Measurements from ENCODE around the gene PTPN7.

The PTPN7 gene

GRCh38 chr1:202105571-202106339 lies 54.6 kb downstream of the PTPN7 start:
- no peak for DNase-seq

GRCh38 chr1:202104073-202104472 lies 56.3 kb downstream of the PTPN7 start:
- no peak for DNase-seq

DNA sequence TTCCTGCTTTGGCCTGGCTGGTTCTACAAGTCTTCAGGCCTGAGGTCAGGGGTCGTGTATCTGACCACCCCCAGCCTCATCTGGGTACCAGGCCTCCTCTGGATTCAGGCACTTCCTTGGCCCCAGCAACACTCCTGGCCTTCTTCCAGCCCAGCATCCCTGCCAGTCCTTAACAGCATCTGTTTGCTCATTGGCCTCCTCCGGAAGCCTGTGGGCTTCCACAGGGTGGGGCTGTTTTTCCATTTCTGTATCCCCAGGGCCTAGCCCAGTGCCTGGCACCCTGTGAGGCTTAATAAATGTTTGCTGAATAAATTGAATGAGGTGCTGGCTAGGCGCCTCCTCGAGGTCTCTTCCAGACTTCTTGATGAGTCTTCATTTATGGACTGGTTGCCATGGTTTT lies 59.2 kb downstream of the PTPN7 start:
- DNase-seq, result no peak
